H9 (cell line): Measurements from ENCODE around the gene EFCC1. TPM values are rescaled to one million over a fixed set of nuclear protein-coding genes. Genes with fewer than 3 reads are reported as not detected.
"Not testable (repeated sequence)": the region's sequence is repeated elsewhere in the genome, so short reads cannot be mapped to it uniquely, and the experiment has no call there.

ENCODE experiments used
- DNase-seq: peaks from one replicate; pipeline ENCODE4 v3.0.0-alpha.2; 2017
- H2AFZ ChIP-seq: one replicate; pipeline ENCODE4 v1.6.1; 2013; ENCODE audit warnings: mild to moderate bottlenecking, low read length, control low read depth, moderate library complexity
- H2AK5ac ChIP-seq: 2 replicates; pipeline ENCODE4 v1.6.1; 2013; ENCODE audit warnings: low read length, control low read depth, mixed read lengths; ENCODE audit not compliant: insufficient read length
- H2BK120ac ChIP-seq: one replicate; pipeline ENCODE4 v1.6.1; 2013; ENCODE audit warnings: low read depth, mild to moderate bottlenecking, low read length, control low read depth, inconsistent platforms; ENCODE audit not compliant: poor library complexity, severe bottlenecking
- H2BK12ac ChIP-seq: 2 replicates; pipeline ENCODE4 v1.6.1; 2013; ENCODE audit warnings: low read length, control low read depth, mixed read lengths, low read depth; ENCODE audit not compliant: insufficient read length
- H2BK15ac ChIP-seq: 2 replicates; pipeline ENCODE4 v1.6.1; 2013; ENCODE audit warnings: low read depth, low read length, control low read depth
- H2BK20ac ChIP-seq: one replicate; pipeline ENCODE4 v1.6.1; 2013; ENCODE audit warnings: low read depth, mild to moderate bottlenecking, low read length, control low read depth, inconsistent platforms; ENCODE audit not compliant: poor library complexity, severe bottlenecking
- H2BK5ac ChIP-seq: 2 replicates; pipeline ENCODE4 v1.6.1; 2013; ENCODE audit warnings: low read length, control low read depth, mixed read lengths; ENCODE audit not compliant: insufficient read length
- H3K14ac ChIP-seq: 2 replicates; pipeline ENCODE4 v1.6.1; 2013; ENCODE audit warnings: low read length, control low read depth; ENCODE audit not compliant: insufficient read depth
- H3K18ac ChIP-seq: 2 replicates; pipeline ENCODE4 v1.6.1; 2013; ENCODE audit warnings: low read depth, mild to moderate bottlenecking, mixed read lengths, low read length, control low read depth; ENCODE audit not compliant: insufficient read length
- H3K23ac ChIP-seq: 2 replicates; pipeline ENCODE4 v1.6.1; 2013; ENCODE audit warnings: low read length, control low read depth, mixed read lengths, low read depth; ENCODE audit not compliant: insufficient read length
- H3K23me2 ChIP-seq: 2 replicates; pipeline ENCODE4 v1.6.1; 2013; ENCODE audit warnings: low read depth, mild to moderate bottlenecking, mixed read lengths, low read length, control low read depth; ENCODE audit not compliant: insufficient read length, poor library complexity, severe bottlenecking
- H3K27ac ChIP-seq: 2 replicates; pipeline ENCODE4 v1.5.1; 2013; ENCODE audit warnings: low read length, control low read depth, mixed read lengths, low read depth; ENCODE audit not compliant: insufficient read length
- H3K27me3 ChIP-seq: 2 replicates; pipeline ENCODE4 v1.6.1; 2013; ENCODE audit warnings: low read length, control low read depth, inconsistent platforms; ENCODE audit not compliant: insufficient read depth
- H3K4ac ChIP-seq: 2 replicates; pipeline ENCODE4 v1.6.1; 2013; ENCODE audit warnings: low read depth, mild to moderate bottlenecking, control low read depth, inconsistent platforms, low read length, moderate library complexity
- H3K4me1 ChIP-seq: 2 replicates; pipeline ENCODE4 v1.6.1; 2013; ENCODE audit warnings: low read length, control low read depth, inconsistent platforms; ENCODE audit not compliant: insufficient read depth
- H3K4me2 ChIP-seq: 2 replicates; pipeline ENCODE4 v1.6.1; 2013; ENCODE audit warnings: low read length, control low read depth, mixed read lengths; ENCODE audit not compliant: insufficient read length, insufficient read depth
- H3K56ac ChIP-seq: 2 replicates; pipeline ENCODE4 v1.6.1; 2013; ENCODE audit warnings: low read depth, mild to moderate bottlenecking, mixed read lengths, low read length, control low read depth; ENCODE audit not compliant: insufficient read length
- H3K79me1 ChIP-seq: 2 replicates; pipeline ENCODE4 v1.6.1; 2013; ENCODE audit warnings: low read depth, mild to moderate bottlenecking, moderate library complexity, low read length, control low read depth, inconsistent platforms; ENCODE audit not compliant: insufficient read depth, poor library complexity, severe bottlenecking
- H3K79me2 ChIP-seq: 2 replicates; pipeline ENCODE4 v1.6.1; 2013; ENCODE audit warnings: low read length, control low read depth, inconsistent platforms; ENCODE audit not compliant: insufficient read depth
- H3K9ac ChIP-seq: 2 replicates; pipeline ENCODE4 v1.6.1; 2013; ENCODE audit warnings: low read length, control low read depth, mixed read lengths; ENCODE audit not compliant: insufficient read length; ENCODE audit errors: extremely low read depth
- H3K9me3 ChIP-seq: one replicate; pipeline ENCODE4 v1.6.1; 2013; ENCODE audit warnings: low read depth, low read length, inconsistent platforms; ENCODE audit not compliant: control insufficient read depth
- H3T11ph ChIP-seq: one replicate; pipeline ENCODE4 v1.6.1; 2013; ENCODE audit warnings: mild to moderate bottlenecking, low read length, control low read depth, inconsistent platforms
- H4K20me1 ChIP-seq: one replicate; pipeline ENCODE4 v1.6.1; 2013; ENCODE audit not compliant: control insufficient read depth, insufficient read length, insufficient read depth
- H4K5ac ChIP-seq: 2 replicates; pipeline ENCODE4 v1.6.1; 2013; ENCODE audit warnings: low read depth, mild to moderate bottlenecking, mixed read lengths, low read length, control low read depth; ENCODE audit not compliant: insufficient read length
- H4K8ac ChIP-seq: replicated peaks from 2 replicates; pipeline ENCODE4 v1.6.1; 2013; ENCODE audit warnings: low read length, control low read depth, mixed read lengths, low read depth; ENCODE audit not compliant: insufficient read length
- H4K91ac ChIP-seq: 2 replicates; pipeline ENCODE4 v1.6.1; 2013; ENCODE audit warnings: low read depth, mild to moderate bottlenecking, moderate library complexity, mixed read lengths, low read length, control low read depth; ENCODE audit not compliant: insufficient read length
- H3K27ac Mint-ChIP-seq, 3 experiments: 2 replicates in 2 of 3; 3 replicates in 1 of 3; pipeline ENCODE4 v1.8.0; 2020 to 2021; ENCODE audit warnings: mixed read lengths in 3 of 3, mild to moderate bottlenecking in 1 of 3, moderate library complexity in 1 of 3
- H3K27me3 Mint-ChIP-seq: 2 replicates; pipeline ENCODE4 v1.8.0; 2021; ENCODE audit warnings: low read depth, mild to moderate bottlenecking, moderate library complexity, mixed read lengths
- H3K36me3 Mint-ChIP-seq, 3 experiments: 2 replicates in 2 of 3; 3 replicates in 1 of 3; pipeline ENCODE4 v1.8.0; 2020 to 2021; ENCODE audit warnings: low read depth in 3 of 3, mixed read lengths in 3 of 3; ENCODE audit not compliant: insufficient read depth in 1 of 3
- H3K4me1 Mint-ChIP-seq, 2 experiments: 2 replicates each; pipeline ENCODE4 v1.8.0; 2020; ENCODE audit warnings: mixed read lengths in 2 of 2
- H3K4me3 Mint-ChIP-seq, 2 experiments: 2 replicates in 1 of 2; 3 replicates in 1 of 2; pipeline ENCODE4 v1.8.0; 2020 to 2021; ENCODE audit warnings: mild to moderate bottlenecking in 2 of 2, mixed read lengths in 2 of 2, moderate library complexity in 1 of 2
- H3K9me3 Mint-ChIP-seq, 2 experiments: 2 replicates in 1 of 2; 3 replicates in 1 of 2; pipeline ENCODE4 v1.8.0; 2020; ENCODE audit warnings: mild to moderate bottlenecking in 2 of 2, mixed read lengths in 2 of 2, moderate library complexity in 1 of 2
- WGBS: extraction: QIAGEN DNeasy Blood & Tissue Kit; methylation state at CpG from one replicate; pipeline ENCODE4 v1.1.7; 2013; ENCODE audit warnings: missing lambda C conversion rate, low lambda C conversion rate, mixed read lengths; ENCODE audit not compliant: insufficient read length; ENCODE audit errors: extremely low coverage; 5-methylcytosine and 5-hydroxymethylcytosine counted together
- total RNA-seq: library from RNA; stranded (reverse); gene quantifications from 2 replicates; pipeline ENCODE4 v1.2.1, GENCODE V29; 2021

Gene EFCC1
- total RNA-seq, 1 experiment from 2014 or later: 0.09 TPM

DNA sequence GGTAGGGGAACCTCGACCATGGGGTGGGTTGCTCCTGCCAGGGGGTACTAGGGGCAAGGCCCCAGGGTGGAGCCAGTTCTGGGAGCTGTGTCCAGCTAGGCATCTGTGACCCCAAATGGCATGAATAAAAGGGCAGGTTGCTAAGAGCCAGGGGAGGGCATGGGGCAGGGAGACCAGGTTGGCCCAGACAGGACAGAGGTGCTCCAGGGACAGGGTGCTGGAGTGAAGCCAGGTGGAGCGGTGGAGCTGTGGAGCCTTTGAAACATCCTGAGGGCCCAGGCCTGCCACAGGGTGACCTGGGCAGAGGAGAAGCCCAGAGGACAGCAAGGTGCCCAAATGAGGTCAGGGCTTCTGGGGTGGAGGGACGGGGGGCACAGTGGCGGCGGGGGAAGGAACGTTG is 87.2 kb downstream of the EFCC1 start:
- not testable (repeated sequence) for H4K5ac ChIP-seq, H3K4me2 ChIP-seq, H3K27ac Mint-ChIP-seq, H3K4me1 Mint-ChIP-seq, H3K79me2 ChIP-seq, H4K91ac ChIP-seq, H2BK120ac ChIP-seq, H3K27ac ChIP-seq, H2AK5ac ChIP-seq, H3K9me3 Mint-ChIP-seq, H3K79me1 ChIP-seq, H2BK5ac ChIP-seq, H3K23ac ChIP-seq, H2BK12ac ChIP-seq, H2AFZ ChIP-seq, H3T11ph ChIP-seq, H3K27me3 ChIP-seq, H3K23me2 ChIP-seq, H3K9me3 ChIP-seq, H3K4me3 Mint-ChIP-seq, H3K4me1 ChIP-seq, H2BK15ac ChIP-seq, H3K18ac ChIP-seq, H4K8ac ChIP-seq, H4K20me1 ChIP-seq, DNase-seq, H3K9ac ChIP-seq, H3K14ac ChIP-seq, H3K27me3 Mint-ChIP-seq, H3K56ac ChIP-seq, H3K4ac ChIP-seq, H2BK20ac ChIP-seq
- no CpG with 5 or more reads among the region's 6 CpGs for WGBS
- peaks cover 3 to 11% (median 4%) of the 10 kb centered on the region in 3 experiments; a peak in 6 of 7 replicates for H3K36me3 Mint-ChIP-seq

Other genes starting within 250 kb of the EFCC1 start
- gene ACAD9, start 121.7 kb upstream of the EFCC1 start, total RNA-seq: 37.6 and 43.1 TPM in 2 replicates
- gene CFAP92, start 7.2 kb upstream of the EFCC1 start, total RNA-seq: 0.92 and 1.2 TPM in 2 replicates
- gene GP9, start 59.5 kb downstream of the EFCC1 start, total RNA-seq: not detected in 2 replicates
- gene RAB43, start 120.5 kb downstream of the EFCC1 start, total RNA-seq: 13.6 and 14.8 TPM in 2 replicates
- gene ISY1, start 159.8 kb downstream of the EFCC1 start, total RNA-seq: 28.1 TPM in 2 replicates
- 433 and 443 TPM in 2 replicates for gene CNBP, start 182.6 kb downstream of the EFCC1 start, total RNA-seq
- gene COPG1, start 248.3 kb downstream of the EFCC1 start, total RNA-seq: 142 and 147 TPM in 2 replicates